Type B pancreatic cell (in vitro differentiated cells): ENCODE measurements around the gene CD22. TPM values are rescaled to one million over a fixed set of nuclear protein-coding genes. Genes with fewer than 3 reads are reported as not detected.

Experiments used
- DNase-seq: peaks from one replicate; pipeline ENCODE4 v3.0.0; 2021; ENCODE audit warnings: mixed read lengths; ENCODE audit not compliant: unreplicated experiment; ENCODE audit errors: extremely low spot score
- H3K27ac Mint-ChIP-seq: 2 replicates; pipeline ENCODE4 v1.8.0; 2021; ENCODE audit warnings: mild to moderate bottlenecking, mixed read lengths
- H3K27me3 Mint-ChIP-seq: 2 replicates; pipeline ENCODE4 v1.8.0; 2021; ENCODE audit warnings: mixed read lengths
- H3K36me3 Mint-ChIP-seq: 2 replicates; pipeline ENCODE4 v1.8.0; 2021; ENCODE audit warnings: mixed read lengths
- H3K4me1 Mint-ChIP-seq: one replicate; pipeline ENCODE4 v1.8.0; 2021; ENCODE audit warnings: mixed read lengths; ENCODE audit not compliant: unreplicated experiment
- H3K4me3 Mint-ChIP-seq: 2 replicates; pipeline ENCODE4 v1.8.0; 2021; ENCODE audit warnings: mild to moderate bottlenecking, mixed read lengths
- H3K9me3 Mint-ChIP-seq: 2 replicates; pipeline ENCODE4 v1.8.0; 2021; ENCODE audit warnings: mixed read lengths
- total RNA-seq: library from RNA; stranded (reverse); gene quantifications from 2 replicates; pipeline ENCODE4 v1.2.1, GENCODE V29; 2021; ENCODE audit warnings: low replicate concordance
- TF ChIP-seq, protein P1 (sequence below): fragments of 200-600 bp; sonication (generic); conservative IDR thresholded peaks from 2 replicates; pipeline ENCODE4 v1.5.0; 2021; ENCODE audit warnings: antibody characterized with exemption, mild to moderate bottlenecking

Gene CD22
- total RNA-seq, 1 donor from 2014 or later = 0.92 TPM

DNA sequence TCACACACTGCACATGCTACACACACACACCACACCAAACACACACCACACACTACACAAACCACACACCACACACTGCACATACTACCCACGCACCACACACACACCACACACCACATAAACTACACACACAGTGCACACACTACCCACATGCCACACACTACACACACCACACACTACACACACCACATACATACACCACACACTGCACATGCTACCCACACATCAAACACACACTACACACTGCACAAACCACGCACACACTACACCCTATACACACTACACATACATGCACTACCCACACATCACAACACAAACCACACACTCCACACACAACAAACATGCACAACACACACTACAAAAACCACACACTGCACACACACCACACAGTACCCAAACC lies 31.1 kb upstream of the CD22 start:
- TF ChIP-seq, protein P1, sequence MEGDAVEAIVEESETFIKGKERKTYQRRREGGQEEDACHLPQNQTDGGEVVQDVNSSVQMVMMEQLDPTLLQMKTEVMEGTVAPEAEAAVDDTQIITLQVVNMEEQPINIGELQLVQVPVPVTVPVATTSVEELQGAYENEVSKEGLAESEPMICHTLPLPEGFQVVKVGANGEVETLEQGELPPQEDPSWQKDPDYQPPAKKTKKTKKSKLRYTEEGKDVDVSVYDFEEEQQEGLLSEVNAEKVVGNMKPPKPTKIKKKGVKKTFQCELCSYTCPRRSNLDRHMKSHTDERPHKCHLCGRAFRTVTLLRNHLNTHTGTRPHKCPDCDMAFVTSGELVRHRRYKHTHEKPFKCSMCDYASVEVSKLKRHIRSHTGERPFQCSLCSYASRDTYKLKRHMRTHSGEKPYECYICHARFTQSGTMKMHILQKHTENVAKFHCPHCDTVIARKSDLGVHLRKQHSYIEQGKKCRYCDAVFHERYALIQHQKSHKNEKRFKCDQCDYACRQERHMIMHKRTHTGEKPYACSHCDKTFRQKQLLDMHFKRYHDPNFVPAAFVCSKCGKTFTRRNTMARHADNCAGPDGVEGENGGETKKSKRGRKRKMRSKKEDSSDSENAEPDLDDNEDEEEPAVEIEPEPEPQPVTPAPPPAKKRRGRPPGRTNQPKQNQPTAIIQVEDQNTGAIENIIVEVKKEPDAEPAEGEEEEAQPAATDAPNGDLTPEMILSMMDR = no peak
- H3K9me3 Mint-ChIP-seq = no peaks in the 10 kb centered on the region
- no peaks in the 10 kb centered on the region for H3K36me3 Mint-ChIP-seq
- peaks cover 4% of the 10 kb centered on the region for H3K27me3 Mint-ChIP-seq
- no peak overlapping the region for H3K4me3 Mint-ChIP-seq
- no peaks in the 10 kb centered on the region for H3K4me1 Mint-ChIP-seq
- DNase-seq = no peak
- H3K27ac Mint-ChIP-seq = no peak overlapping the region

- no peaks in the 10 kb centered on the region for H3K4me1 Mint-ChIP-seq
- peaks cover 4% of the 10 kb centered on the region for H3K27me3 Mint-ChIP-seq
- TF ChIP-seq, protein P1 = no peak
- no peaks in the 10 kb centered on the region for H3K36me3 Mint-ChIP-seq
- H3K9me3 Mint-ChIP-seq = no peaks in the 10 kb centered on the region
- no peak overlapping the region for H3K4me3 Mint-ChIP-seq
- no peak for DNase-seq
- H3K27ac Mint-ChIP-seq = no peak overlapping the region
Observed at GRCh38 chr19:35298561-35298972, 30.4 kb upstream of the CD22 start.

GRCh38 chr19:35299523-35300338 lies 29.3 kb upstream of the CD22 start:
- H3K4me3 Mint-ChIP-seq = no peak overlapping the region
- no peaks in the 10 kb centered on the region for H3K36me3 Mint-ChIP-seq
- H3K27ac Mint-ChIP-seq = no peak overlapping the region
- no peak for DNase-seq
- H3K9me3 Mint-ChIP-seq = no peaks in the 10 kb centered on the region
- peaks cover 5% of the 10 kb centered on the region for H3K4me1 Mint-ChIP-seq
- no peaks in the 10 kb centered on the region for H3K27me3 Mint-ChIP-seq
- TF ChIP-seq, protein P1 = no peak

- Mint-ChIP-seq H3K4me3 (no peak overlapping the region), H3K9me3 (no peaks in the 10 kb centered on the region), H3K27me3 (no peaks in the 10 kb centered on the region), H3K36me3 (no peaks in the 10 kb centered on the region), H3K27ac (no peak overlapping the region), H3K4me1 (peaks cover 5% of the 10 kb centered on the region)
- TF ChIP-seq, protein P1 = no peak
- DNase-seq = no peak
Observed at GRCh38 chr19:35300339-35300649, 28.7 kb upstream of the CD22 start.

DNA sequence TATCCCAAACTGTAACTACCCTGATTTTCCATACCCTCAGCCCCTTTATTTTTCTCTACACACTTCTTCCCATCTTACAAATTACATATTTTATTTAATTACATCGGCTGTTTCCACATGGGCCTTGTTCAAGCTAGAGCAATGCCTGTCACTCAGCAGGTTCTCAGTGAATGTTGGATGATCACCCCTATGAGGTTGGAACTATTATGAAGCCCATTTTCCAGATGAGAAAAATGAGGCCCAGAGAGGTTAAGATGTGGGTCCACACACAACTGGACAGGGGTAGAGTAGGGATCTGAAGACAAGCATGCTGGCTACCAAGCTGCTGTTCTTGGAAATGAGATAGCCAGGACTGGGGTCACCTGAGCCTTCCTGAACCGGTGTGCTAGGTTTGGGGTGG lies 27.0 kb upstream of the CD22 start:
- DNase-seq = no peak
- Mint-ChIP-seq H3K4me1 (peaks cover 5% of the 10 kb centered on the region), H3K27ac (no peak overlapping the region)

More for the DNA sequence above, 27.0 kb upstream of the CD22 start:
- H3K4me3 Mint-ChIP-seq = no peak overlapping the region
- no peaks in the 10 kb centered on the region for H3K9me3 Mint-ChIP-seq
- H3K27me3 Mint-ChIP-seq = no peaks in the 10 kb centered on the region
- TF ChIP-seq, protein P1 = no peak
- H3K36me3 Mint-ChIP-seq = no peaks in the 10 kb centered on the region
